DMS153 treated with DMSO at 0.1 percent for 48 hours (cell line): ENCODE measurements around the gene SCEL.
"Not testable (repeated sequence)": the region's sequence is repeated elsewhere in the genome, so short reads cannot be mapped to it uniquely, and the experiment has no call there.

Source experiments
- DNase-seq: peaks from one replicate; lab custom pipeline; 2025; ENCODE audit not compliant: unreplicated experiment; lab: John Stamatoyannopoulos, UW

SCEL gene

DNA sequence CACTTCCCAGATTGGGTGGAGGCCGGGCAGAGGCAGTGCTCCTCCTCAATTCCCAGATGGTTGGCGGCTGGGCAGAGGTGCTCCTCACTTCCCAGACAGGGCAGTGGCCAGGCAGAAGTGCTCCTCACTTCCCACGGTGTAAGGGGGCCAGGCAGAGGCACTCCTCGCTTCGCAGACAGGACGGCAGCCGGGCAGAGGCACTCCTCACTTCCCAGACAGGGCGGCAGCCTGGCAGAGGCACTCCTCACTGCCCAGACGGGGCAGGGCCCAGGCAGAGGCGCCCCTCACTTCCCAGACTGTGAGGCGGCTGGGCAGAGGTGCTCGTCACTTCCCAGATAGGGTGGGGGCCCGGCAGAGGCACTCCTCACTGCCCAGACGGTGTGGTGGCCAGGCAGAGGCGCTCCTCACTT is 125.3 kb downstream of the SCEL start:
- DNase-seq = no peak

DNA sequence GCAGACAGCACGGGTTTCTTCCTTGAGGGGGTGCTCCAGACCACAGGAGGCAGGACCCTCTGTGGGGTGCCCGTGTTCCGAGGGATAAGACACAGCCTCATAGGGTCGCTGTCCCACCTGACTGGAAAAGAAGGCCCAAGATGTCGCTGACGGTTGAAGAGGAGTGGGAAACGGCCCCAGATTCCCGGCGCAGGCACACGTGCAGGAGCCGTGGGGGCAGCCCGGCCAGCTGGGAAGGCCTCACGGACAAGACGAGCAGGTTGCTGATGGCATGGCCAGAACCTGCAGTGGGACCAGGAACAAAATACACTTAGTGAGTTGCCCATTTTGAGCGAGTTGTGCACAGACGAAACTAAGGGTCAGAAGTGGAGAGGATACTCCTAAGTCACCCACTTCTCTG is 126.8 kb downstream of the SCEL start:
- DNase-seq = not testable (repeated sequence)

DNA sequence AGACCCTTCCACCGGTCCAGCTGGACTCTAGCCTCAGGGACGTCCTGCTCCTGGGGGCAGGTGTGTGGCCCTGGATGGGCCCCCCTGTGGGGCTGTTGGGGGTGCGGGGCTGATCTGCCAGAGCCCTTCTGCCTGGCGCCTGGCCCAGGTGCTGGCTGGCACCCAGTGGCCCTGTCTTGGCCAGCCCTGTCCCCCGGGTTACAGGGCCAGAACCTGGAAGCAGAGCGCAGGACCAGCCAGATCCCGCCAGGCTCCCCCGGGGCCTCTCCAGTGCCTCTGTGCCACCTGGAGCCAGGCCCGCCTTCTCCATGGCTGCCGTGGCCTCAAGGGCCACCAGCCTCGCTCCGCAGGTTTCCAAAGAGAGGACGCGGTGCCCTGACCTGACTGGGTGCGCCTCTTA is 127.3 kb downstream of the SCEL start:
- not testable (repeated sequence) for DNase-seq

DNA sequence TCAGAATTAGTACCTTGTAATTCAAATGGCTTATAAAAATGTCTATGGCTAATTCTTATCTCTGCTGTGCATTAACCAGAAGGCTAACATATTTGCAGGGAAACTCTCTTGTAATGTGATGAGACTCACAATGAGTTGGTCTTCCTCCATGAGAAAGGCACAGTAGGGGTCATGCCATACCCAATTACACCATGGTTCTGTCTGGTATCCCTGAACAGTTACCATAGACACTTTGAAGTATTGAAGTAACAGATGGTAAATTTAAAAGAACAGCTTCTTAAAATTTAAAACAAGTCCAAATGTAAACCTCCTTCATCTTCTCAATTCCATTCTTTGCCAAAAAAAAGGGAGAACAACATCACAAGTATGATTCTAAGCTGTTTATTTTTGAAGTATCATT is 139.3 kb downstream of the SCEL start:
- DNase-seq = no peak

DNA sequence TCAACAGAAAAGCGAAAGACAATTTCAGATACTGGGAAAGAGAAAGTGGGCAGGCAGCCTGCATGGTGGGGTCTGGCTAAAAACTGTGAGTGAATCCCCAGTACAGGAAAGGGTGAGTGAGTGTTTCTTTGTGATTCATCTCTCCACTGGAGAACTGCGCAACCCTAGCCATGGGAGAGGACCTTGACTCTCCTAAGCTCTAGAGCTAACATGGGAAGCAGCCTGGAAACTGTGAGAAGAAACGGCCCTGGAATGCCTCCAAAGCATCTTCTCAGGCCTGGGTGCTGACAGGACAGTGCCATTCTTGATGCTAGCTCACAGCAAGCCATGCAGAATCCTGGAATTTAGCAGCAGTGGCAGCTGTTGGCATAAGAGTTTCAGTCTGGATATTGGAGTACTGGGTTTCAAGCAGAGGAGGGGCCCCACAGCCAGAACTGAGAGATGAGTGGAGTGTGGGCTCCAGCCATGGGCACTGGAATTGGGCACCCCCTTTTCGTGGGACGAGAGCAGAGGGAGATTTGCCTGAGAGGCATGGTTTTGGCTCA is 143.3 kb downstream of the SCEL start:
- DNase-seq = no peak

DNA sequence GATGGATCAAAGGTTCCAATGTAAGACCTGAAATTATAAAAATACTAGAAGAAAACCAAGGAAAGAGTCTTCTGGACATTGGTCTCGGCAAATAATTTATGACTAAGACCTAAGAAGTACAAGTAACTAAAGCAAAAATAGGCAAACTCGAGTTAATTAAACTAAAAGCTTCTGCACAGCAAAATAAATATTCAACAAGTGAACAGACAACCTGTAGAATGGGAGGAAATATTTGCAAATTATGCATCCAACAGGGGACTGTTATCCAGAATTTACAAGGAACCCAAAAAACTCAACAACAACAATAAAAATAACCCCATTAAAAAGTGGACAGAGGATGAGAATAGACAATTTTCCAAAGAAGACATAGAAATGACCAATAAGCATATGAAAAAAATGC is 152.3 kb downstream of the SCEL start:
- DNase-seq = no peak

DNA sequence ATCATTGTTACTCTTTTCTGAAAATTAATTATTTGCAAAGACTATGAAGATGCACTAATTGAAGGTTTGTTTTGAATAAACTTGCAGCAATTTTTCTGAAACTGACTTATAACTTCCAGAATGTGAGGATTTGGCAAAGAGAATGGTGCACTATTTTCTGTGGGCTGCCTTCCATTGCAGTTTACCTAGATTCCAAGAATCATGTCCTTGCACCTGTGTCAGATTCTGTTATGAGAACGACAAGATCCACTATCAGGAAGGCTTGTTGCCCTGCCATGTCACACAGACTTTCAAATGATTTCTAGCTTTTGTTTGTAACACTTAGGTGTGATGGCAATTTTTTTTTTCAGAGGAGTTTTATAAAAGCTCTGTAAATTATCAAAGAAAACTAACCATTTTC is 156.4 kb downstream of the SCEL start:
- no peak for DNase-seq

DNA sequence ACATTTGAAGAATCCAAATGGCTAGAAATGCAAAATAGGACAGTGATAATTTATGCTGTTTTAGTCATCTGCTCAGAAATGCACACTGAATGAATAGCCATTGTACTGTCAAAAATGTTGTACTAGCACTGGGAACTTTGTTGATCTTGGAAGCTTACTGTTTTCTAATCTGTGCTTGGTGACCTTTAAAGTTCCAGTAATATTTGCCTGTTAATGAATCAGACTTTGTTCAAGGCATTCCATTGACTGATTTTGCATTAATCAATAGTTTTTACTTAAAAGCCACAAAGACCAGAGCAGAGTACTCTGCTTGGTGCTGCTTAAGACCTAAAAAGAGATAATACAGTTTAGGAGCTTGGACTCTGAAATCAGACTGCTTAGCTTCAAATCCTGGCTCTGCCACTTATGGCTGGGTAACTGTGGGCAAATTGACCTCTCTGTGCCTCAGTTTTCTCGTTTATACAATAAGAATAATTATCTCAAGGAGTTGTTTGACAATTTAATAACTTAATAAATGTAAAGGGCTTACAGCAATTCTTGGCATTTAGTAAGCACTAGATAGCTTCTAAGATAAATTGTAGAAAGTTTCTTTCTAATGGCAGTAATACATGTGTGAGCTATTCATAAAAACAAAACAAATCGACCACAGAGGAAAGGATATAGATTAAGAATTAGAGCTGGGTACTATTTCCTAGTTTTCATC is 157.4 kb downstream of the SCEL start:
- no peak for DNase-seq

DNA sequence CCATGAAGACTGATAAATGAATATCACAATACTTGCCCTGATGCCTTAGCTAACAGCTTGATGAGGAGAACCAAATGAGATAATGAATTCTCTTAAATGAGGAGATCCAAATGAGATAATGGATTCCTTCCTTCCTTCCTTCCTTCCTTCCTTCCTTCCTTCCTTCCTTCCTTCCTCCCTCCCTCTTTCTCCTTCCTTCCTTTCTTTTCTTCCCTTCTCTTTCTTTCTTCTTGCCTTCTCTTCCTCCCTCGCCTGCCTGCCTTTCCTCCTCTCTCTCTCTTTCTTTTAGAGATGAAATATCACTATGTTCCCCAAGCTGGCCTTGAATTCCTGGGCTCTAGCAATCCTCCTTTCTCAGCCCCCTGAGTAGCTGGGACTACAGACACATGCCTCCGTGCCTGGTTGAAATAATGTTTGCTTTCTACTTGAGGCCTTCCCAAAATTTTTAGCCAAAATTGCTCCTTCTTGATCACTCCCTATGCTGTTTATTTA is 158.0 kb downstream of the SCEL start:
- DNase-seq = no peak
